GM23338 (cell line): ENCODE results near the gene SHISA9. TPM values are rescaled to one million over a fixed set of nuclear protein-coding genes. Genes with fewer than 3 reads are reported as not detected.

Experiments
- ATAC-seq: fragments of 200-7000 bp; cut with Tn5 transposase; 3 replicates; pipeline ENCODE4 v1.9.1; 2020
- DNase-seq: peaks from one replicate; pipeline ENCODE4 v3.0.0-alpha.2; 2015; ENCODE audit warnings: low spot score
- H2AFZ ChIP-seq: fragments of 200-600 bp; sonication (generic); 2 replicates; pipeline ENCODE4 v1.8.0; 2016; ENCODE audit warnings: antibody characterized with exemption, mild to moderate bottlenecking, moderate library complexity
- H3F3A ChIP-seq: fragments of 200-600 bp; sonication (generic); replicated peaks from 2 replicates; pipeline ENCODE4 v1.8.0; 2017; ENCODE audit warnings: antibody characterized with exemption, mixed run types, low read depth
- H3K27ac ChIP-seq: fragments of 200-600 bp; sonication (generic); 2 replicates; pipeline ENCODE4 v1.6.1; 2016; ENCODE audit warnings: low read depth
- H3K27me3 ChIP-seq: fragments of 200-600 bp; sonication (generic); 2 replicates; pipeline ENCODE4 v1.8.0; 2016; ENCODE audit warnings: mild to moderate bottlenecking, mixed run types, moderate library complexity; ENCODE audit not compliant: insufficient read depth
- H3K36me3 ChIP-seq: fragments of 200-600 bp; sonication (generic); 2 replicates; pipeline ENCODE4 v1.8.0; 2016; ENCODE audit warnings: mild to moderate bottlenecking; ENCODE audit not compliant: insufficient read depth
- H3K4me1 ChIP-seq: fragments of 200-600 bp; sonication (generic); 2 replicates; pipeline ENCODE4 v1.8.0; 2016; ENCODE audit warnings: mild to moderate bottlenecking, moderate library complexity; ENCODE audit not compliant: insufficient read depth
- H3K4me2 ChIP-seq: fragments of 200-600 bp; sonication (generic); 2 replicates; pipeline ENCODE4 v1.7.1; 2017; ENCODE audit warnings: mixed run types
- H3K4me3 ChIP-seq: fragments of 200-600 bp; sonication (generic); 2 replicates; pipeline ENCODE4 v1.6.1; 2016; ENCODE audit warnings: mixed run types
- H3K79me2 ChIP-seq: fragments of 200-600 bp; sonication (generic); replicated peaks from 2 replicates; pipeline ENCODE4 v1.8.0; 2017; ENCODE audit warnings: mild to moderate bottlenecking; ENCODE audit not compliant: insufficient read depth
- H3K9me2 ChIP-seq: fragments of 200-600 bp; sonication (generic); 2 replicates; pipeline ENCODE4 v1.8.0; 2017; ENCODE audit not compliant: insufficient read depth
- H4K20me1 ChIP-seq: fragments of 200-600 bp; sonication (generic); replicated peaks from 2 replicates; pipeline ENCODE4 v1.8.0; 2017; ENCODE audit warnings: mild to moderate bottlenecking; ENCODE audit not compliant: insufficient read depth
- H3K27ac Mint-ChIP-seq: 2 replicates; pipeline ENCODE4 v1.8.0; 2020; ENCODE audit warnings: inconsistent platforms, mild to moderate bottlenecking, moderate library complexity, mixed read lengths
- H3K27me3 Mint-ChIP-seq: 3 replicates; pipeline ENCODE4 v1.8.0; 2022; ENCODE audit warnings: low read depth, mild to moderate bottlenecking, moderate library complexity, mixed read lengths, inconsistent platforms; ENCODE audit not compliant: insufficient read depth, poor library complexity
- H3K36me3 Mint-ChIP-seq: 3 replicates; pipeline ENCODE4 v1.8.0; 2021; ENCODE audit warnings: low read depth, mild to moderate bottlenecking, inconsistent platforms, moderate library complexity, mixed read lengths
- H3K4me1 Mint-ChIP-seq: 3 replicates; pipeline ENCODE4 v1.8.0; 2020; ENCODE audit warnings: mild to moderate bottlenecking, inconsistent platforms, mixed read lengths
- H3K4me3 Mint-ChIP-seq: 3 replicates; pipeline ENCODE4 v1.8.0; 2021; ENCODE audit warnings: moderate library complexity, mild to moderate bottlenecking, inconsistent platforms, mixed read lengths
- H3K9me3 Mint-ChIP-seq: 3 replicates; pipeline ENCODE4 v1.8.0; 2020; ENCODE audit warnings: moderate library complexity, mild to moderate bottlenecking, inconsistent platforms, mixed read lengths
- CREB1 ChIP-seq: fragments of 250-450 bp; sonication (Bioruptor Pico); IDR thresholded peaks from 2 replicates; pipeline ENCODE4 v1.5.0; 2020; ENCODE audit warnings: low read depth, mild to moderate bottlenecking, moderate library complexity
- EZH2 ChIP-seq: fragments of 200-600 bp; sonication (generic); IDR thresholded peaks from one replicate; pipeline ENCODE4 v1.8.0; 2017; ENCODE audit warnings: antibody characterized with exemption, mild to moderate bottlenecking, low read depth; ENCODE audit not compliant: unreplicated experiment
- EZH2phosphoT487 ChIP-seq: fragments of 200-600 bp; sonication (generic); IDR thresholded peaks from one replicate; pipeline ENCODE4 v1.8.1; 2018; ENCODE audit warnings: antibody characterized with exemption; ENCODE audit not compliant: unreplicated experiment
- JUNB ChIP-seq: IDR thresholded peaks from one replicate; pipeline ENCODE4 v1.6.1; 2016; ENCODE audit warnings: antibody characterized with exemption; ENCODE audit not compliant: unreplicated experiment
- NANOG ChIP-seq: IDR thresholded peaks from 2 replicates; pipeline ENCODE4 v1.6.1; 2016; ENCODE audit warnings: antibody characterized with exemption, borderline replicate concordance
- POLR2AphosphoS5 ChIP-seq: IDR thresholded peaks from 2 replicates; pipeline ENCODE4 v1.6.1; 2016; ENCODE audit warnings: antibody characterized with exemption, low read depth
- STAT1 ChIP-seq: IDR thresholded peaks from one replicate; pipeline ENCODE4 v1.6.1; 2016; ENCODE audit warnings: antibody characterized with exemption; ENCODE audit not compliant: unreplicated experiment
- ZNF114 ChIP-seq: fragments of 250-450 bp; sonication (Bioruptor Pico); IDR thresholded peaks from 2 replicates; pipeline ENCODE4 v1.5.0; 2020; ENCODE audit warnings: mild to moderate bottlenecking, moderate library complexity
- ZNF331 ChIP-seq: fragments of 250-450 bp; sonication (Bioruptor Pico); IDR thresholded peaks from 2 replicates; pipeline ENCODE4 v1.5.0; 2020; ENCODE audit warnings: low read depth, mild to moderate bottlenecking, moderate library complexity
- polyA plus RNA-seq: library from polyadenylated mRNA; unstranded; fragments of >200 nt; fragmentation: Nextera tagmentation; extraction: Ambion mirVana; gene quantifications from 2 replicates; pipeline ENCODE4 v1.2.1, GENCODE V29; 2016
- total RNA-seq: library from RNA; depleted of rRNA; stranded (reverse); fragments of >200 nt; shearing (Covaris generic); gene quantifications from 2 replicates; pipeline ENCODE4 v1.2.3, GENCODE V29; 2014
- TF ChIP-seq, protein P1 (sequence below), 2 experiments: fragments of 200-600 bp in 1 of 2; sonication (generic) in 1 of 2; conservative IDR thresholded peaks; 2 replicates each; pipeline versions ENCODE4 v1.5.1 to v1.6.1; 2016 to 2017; ENCODE audit warnings: antibody characterized with exemption in 2 of 2, low read depth in 2 of 2, mild to moderate bottlenecking in 2 of 2, moderate library complexity in 1 of 2
- TF ChIP-seq, protein P2 (sequence below): IDR thresholded peaks from one replicate; pipeline ENCODE4 v1.6.1; 2018; ENCODE audit warnings: antibody characterized with exemption; ENCODE audit not compliant: unreplicated experiment
- TF ChIP-seq, protein P3 (sequence below): IDR thresholded peaks from 2 replicates; pipeline ENCODE4 v1.6.1; 2016; ENCODE audit warnings: antibody characterized with exemption
- TF ChIP-seq, protein P4 (sequence below): fragments of 250-450 bp; sonication (Bioruptor Pico); IDR thresholded peaks from 2 replicates; pipeline ENCODE4 v1.5.0; 2020; ENCODE audit warnings: mild to moderate bottlenecking, moderate library complexity

Gene SHISA9
- total and polyA plus RNA-seq, 2 experiments from 2014 or later, result 10.4 to 45.6 TPM

DNA sequence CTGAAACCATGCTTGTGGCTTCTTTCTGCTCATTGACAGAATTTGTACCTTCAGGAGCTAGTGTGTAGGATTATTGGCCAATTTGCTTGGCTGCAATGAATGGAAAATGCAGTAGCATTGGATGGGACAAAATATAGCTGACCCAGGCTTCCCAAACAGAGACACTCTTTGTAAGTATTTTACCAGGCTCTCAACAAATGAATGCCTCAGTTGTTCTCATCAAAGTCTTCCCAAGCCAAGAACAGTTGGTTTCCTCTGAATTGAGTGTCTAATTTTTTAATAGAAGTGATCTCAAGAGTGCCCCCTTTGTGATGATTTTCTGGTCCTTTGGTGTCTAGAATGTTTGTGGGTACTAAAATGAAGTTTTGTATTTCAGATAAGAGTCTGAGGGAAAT, 140.9 kb downstream of the SHISA9 start:
- Mint-ChIP-seq H3K27ac (no peak overlapping the region), H3K9me3 (peaks cover 9% of the 10 kb centered on the region), H3K36me3 (peaks cover 8% of the 10 kb centered on the region), H3K4me3 (no peak overlapping the region), H3K4me1 (peaks cover 28% of the 10 kb centered on the region), H3K27me3 (peaks cover 3% of the 10 kb centered on the region)
- Histone ChIP-seq H3K27ac (no peak overlapping the region), H3K27me3 (no peaks in the 10 kb centered on the region), H3K4me1 (peaks cover 24% of the 10 kb centered on the region), H3K4me3 (no peak overlapping the region), H2AFZ (no peak overlapping the region), H3K4me2 (no peak overlapping the region), H4K20me1 (peaks cover 11% of the 10 kb centered on the region; the same call in 1 of the 2 replicates), H3F3A (no peaks in the 10 kb centered on the region), H3K36me3 (no peaks in the 10 kb centered on the region), H3K79me2 (peaks cover 62% of the 10 kb centered on the region), H3K9me2 (no peaks in the 10 kb centered on the region)
- TF ChIP-seq, protein P1, sequence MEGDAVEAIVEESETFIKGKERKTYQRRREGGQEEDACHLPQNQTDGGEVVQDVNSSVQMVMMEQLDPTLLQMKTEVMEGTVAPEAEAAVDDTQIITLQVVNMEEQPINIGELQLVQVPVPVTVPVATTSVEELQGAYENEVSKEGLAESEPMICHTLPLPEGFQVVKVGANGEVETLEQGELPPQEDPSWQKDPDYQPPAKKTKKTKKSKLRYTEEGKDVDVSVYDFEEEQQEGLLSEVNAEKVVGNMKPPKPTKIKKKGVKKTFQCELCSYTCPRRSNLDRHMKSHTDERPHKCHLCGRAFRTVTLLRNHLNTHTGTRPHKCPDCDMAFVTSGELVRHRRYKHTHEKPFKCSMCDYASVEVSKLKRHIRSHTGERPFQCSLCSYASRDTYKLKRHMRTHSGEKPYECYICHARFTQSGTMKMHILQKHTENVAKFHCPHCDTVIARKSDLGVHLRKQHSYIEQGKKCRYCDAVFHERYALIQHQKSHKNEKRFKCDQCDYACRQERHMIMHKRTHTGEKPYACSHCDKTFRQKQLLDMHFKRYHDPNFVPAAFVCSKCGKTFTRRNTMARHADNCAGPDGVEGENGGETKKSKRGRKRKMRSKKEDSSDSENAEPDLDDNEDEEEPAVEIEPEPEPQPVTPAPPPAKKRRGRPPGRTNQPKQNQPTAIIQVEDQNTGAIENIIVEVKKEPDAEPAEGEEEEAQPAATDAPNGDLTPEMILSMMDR (conservative IDR thresholded peaks at IDR 0.05; ENCODE audit: low read depth in 2 of 2), result no peak
- TF ChIP-seq EZH2phosphoT487, result no peak
- TF ChIP-seq, protein P2, sequence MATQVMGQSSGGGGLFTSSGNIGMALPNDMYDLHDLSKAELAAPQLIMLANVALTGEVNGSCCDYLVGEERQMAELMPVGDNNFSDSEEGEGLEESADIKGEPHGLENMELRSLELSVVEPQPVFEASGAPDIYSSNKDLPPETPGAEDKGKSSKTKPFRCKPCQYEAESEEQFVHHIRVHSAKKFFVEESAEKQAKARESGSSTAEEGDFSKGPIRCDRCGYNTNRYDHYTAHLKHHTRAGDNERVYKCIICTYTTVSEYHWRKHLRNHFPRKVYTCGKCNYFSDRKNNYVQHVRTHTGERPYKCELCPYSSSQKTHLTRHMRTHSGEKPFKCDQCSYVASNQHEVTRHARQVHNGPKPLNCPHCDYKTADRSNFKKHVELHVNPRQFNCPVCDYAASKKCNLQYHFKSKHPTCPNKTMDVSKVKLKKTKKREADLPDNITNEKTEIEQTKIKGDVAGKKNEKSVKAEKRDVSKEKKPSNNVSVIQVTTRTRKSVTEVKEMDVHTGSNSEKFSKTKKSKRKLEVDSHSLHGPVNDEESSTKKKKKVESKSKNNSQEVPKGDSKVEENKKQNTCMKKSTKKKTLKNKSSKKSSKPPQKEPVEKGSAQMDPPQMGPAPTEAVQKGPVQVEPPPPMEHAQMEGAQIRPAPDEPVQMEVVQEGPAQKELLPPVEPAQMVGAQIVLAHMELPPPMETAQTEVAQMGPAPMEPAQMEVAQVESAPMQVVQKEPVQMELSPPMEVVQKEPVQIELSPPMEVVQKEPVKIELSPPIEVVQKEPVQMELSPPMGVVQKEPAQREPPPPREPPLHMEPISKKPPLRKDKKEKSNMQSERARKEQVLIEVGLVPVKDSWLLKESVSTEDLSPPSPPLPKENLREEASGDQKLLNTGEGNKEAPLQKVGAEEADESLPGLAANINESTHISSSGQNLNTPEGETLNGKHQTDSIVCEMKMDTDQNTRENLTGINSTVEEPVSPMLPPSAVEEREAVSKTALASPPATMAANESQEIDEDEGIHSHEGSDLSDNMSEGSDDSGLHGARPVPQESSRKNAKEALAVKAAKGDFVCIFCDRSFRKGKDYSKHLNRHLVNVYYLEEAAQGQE, result no peak
- TF ChIP-seq JUNB, result no peak
- no peak for TF ChIP-seq EZH2
- no peak for TF ChIP-seq NANOG
- TF ChIP-seq ZNF331, result no peak
- TF ChIP-seq, protein P3, sequence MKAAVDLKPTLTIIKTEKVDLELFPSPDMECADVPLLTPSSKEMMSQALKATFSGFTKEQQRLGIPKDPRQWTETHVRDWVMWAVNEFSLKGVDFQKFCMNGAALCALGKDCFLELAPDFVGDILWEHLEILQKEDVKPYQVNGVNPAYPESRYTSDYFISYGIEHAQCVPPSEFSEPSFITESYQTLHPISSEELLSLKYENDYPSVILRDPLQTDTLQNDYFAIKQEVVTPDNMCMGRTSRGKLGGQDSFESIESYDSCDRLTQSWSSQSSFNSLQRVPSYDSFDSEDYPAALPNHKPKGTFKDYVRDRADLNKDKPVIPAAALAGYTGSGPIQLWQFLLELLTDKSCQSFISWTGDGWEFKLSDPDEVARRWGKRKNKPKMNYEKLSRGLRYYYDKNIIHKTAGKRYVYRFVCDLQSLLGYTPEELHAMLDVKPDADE, result no peak
- TF ChIP-seq STAT1, result no peak
- TF ChIP-seq POLR2AphosphoS5, result no peak
- no peak for TF ChIP-seq CREB1 (CRISPR knock-in tag)
- no peak for TF ChIP-seq ZNF114 (CRISPR knock-in tag)
- TF ChIP-seq, protein P4, sequence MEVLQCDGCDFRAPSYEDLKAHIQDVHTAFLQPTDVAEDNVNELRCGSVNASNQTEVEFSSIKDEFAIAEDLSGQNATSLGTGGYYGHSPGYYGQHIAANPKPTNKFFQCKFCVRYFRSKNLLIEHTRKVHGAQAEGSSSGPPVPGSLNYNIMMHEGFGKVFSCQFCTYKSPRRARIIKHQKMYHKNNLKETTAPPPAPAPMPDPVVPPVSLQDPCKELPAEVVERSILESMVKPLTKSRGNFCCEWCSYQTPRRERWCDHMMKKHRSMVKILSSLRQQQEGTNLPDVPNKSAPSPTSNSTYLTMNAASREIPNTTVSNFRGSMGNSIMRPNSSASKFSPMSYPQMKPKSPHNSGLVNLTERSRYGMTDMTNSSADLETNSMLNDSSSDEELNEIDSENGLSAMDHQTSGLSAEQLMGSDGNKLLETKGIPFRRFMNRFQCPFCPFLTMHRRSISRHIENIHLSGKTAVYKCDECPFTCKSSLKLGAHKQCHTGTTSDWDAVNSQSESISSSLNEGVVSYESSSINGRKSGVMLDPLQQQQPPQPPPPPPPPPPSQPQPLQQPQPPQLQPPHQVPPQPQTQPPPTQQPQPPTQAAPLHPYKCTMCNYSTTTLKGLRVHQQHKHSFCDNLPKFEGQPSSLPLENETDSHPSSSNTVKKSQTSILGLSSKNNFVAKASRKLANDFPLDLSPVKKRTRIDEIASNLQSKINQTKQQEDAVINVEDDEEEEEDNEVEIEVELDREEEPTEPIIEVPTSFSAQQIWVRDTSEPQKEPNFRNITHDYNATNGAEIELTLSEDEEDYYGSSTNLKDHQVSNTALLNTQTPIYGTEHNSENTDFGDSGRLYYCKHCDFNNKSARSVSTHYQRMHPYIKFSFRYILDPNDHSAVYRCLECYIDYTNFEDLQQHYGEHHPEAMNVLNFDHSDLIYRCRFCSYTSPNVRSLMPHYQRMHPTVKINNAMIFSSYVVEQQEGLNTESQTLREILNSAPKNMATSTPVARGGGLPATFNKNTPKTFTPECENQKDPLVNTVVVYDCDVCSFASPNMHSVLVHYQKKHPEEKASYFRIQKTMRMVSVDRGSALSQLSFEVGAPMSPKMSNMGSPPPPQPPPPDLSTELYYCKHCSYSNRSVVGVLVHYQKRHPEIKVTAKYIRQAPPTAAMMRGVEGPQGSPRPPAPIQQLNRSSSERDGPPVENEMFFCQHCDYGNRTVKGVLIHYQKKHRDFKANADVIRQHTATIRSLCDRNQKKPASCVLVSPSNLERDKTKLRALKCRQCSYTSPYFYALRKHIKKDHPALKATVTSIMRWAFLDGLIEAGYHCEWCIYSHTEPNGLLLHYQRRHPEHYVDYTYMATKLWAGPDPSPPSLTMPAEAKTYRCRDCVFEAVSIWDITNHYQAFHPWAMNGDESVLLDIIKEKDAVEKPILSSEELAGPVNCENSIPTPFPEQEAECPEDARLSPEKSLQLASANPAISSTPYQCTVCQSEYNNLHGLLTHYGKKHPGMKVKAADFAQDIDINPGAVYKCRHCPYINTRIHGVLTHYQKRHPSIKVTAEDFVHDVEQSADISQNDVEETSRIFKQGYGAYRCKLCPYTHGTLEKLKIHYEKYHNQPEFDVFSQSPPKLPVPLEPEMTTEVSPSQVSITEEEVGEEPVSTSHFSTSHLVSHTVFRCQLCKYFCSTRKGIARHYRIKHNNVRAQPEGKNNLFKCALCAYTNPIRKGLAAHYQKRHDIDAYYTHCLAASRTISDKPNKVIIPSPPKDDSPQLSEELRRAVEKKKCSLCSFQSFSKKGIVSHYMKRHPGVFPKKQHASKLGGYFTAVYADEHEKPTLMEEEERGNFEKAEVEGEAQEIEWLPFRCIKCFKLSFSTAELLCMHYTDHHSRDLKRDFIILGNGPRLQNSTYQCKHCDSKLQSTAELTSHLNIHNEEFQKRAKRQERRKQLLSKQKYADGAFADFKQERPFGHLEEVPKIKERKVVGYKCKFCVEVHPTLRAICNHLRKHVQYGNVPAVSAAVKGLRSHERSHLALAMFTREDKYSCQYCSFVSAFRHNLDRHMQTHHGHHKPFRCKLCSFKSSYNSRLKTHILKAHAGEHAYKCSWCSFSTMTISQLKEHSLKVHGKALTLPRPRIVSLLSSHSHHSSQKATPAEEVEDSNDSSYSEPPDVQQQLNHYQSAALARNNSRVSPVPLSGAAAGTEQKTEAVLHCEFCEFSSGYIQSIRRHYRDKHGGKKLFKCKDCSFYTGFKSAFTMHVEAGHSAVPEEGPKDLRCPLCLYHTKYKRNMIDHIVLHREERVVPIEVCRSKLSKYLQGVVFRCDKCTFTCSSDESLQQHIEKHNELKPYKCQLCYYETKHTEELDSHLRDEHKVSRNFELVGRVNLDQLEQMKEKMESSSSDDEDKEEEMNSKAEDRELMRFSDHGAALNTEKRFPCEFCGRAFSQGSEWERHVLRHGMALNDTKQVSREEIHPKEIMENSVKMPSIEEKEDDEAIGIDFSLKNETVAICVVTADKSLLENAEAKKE, result no peak
- ATAC-seq, result no peak
- DNase-seq, result no peak
